Muscle layer of colon (tissue), 2 donors: ENCODE data around the gene DPCD.

Source experiments
- H3K27ac ChIP-seq: one replicate; pipeline ENCODE4 v1.7.0; 2013; ENCODE audit warnings: low read depth, mild to moderate bottlenecking, low read length, moderate library complexity
- H3K27me3 ChIP-seq, 2 donors: one replicate each; pipeline ENCODE4 v1.7.0; 2013; ENCODE audit warnings: low read length in 2 of 2, mild to moderate bottlenecking in 2 of 2; ENCODE audit not compliant: insufficient read depth in 2 of 2, control insufficient read depth in 1 of 2
- H3K36me3 ChIP-seq: one replicate; pipeline ENCODE4 v1.7.0; 2013; ENCODE audit warnings: mild to moderate bottlenecking, low read length; ENCODE audit not compliant: insufficient read depth
- H3K4me1 ChIP-seq: one replicate; pipeline ENCODE4 v1.7.0; 2013; ENCODE audit warnings: mild to moderate bottlenecking, low read length; ENCODE audit not compliant: insufficient read depth
- H3K4me3 ChIP-seq, 2 donors: one replicate each; pipeline ENCODE4 v1.7.0; 2013; ENCODE audit warnings: low read length in 2 of 2, low read depth in 1 of 2, mild to moderate bottlenecking in 1 of 2, moderate library complexity in 1 of 2
- H3K9ac ChIP-seq: one replicate; pipeline ENCODE4 v1.7.0; 2013; ENCODE audit warnings: low read length
- H3K9me3 ChIP-seq: one replicate; pipeline ENCODE4 v1.7.0; 2013; ENCODE audit warnings: mild to moderate bottlenecking, low read length
- donor health status: abdominal sarcoma.
- donor health status: Adenocarcinoma of cecum.

Gene DPCD

DNA sequence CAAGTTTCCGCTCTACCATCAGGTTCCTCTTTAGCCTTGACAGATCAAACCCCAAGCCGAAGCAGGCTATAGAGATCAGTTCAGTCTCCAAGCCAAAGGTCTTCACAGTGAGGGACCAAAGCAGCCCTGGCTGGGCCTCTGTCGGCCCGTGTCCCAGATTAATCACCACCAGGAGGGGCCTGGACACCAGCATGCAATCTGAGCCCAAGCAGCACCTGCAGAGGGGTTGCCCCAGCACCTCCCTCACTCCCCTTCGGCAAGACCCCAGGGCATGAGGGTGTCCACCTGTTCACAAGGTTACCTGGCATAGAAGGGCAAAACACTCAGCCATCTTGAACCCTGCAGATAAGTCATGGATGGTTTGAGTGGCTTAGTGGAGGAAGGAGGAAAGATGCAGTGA, 70.9 kb downstream of the DPCD start:
- no peak overlapping the region for H3K9ac ChIP-seq
- no peak overlapping the region for H3K27ac ChIP-seq
- H3K4me3 ChIP-seq = no peak overlapping the region
- peaks cover 6% of the 10 kb centered on the region for H3K4me1 ChIP-seq
- no peaks in the 10 kb centered on the region for H3K27me3 ChIP-seq
- peaks cover 69% of the 10 kb centered on the region for H3K36me3 ChIP-seq
- H3K9me3 ChIP-seq = no peaks in the 10 kb centered on the region
